Stimulated activated CD8-positive, alpha-beta memory T cell treated with anti-CD3 and anti-CD28 coated beads, Interleukin-4, amount 100 ng/mL, for 4 hours (primary cell): Measurements from ENCODE around the gene CALML4.
"Not testable (repeated sequence)": the region's sequence is repeated elsewhere in the genome, so short reads cannot be mapped to it uniquely, and the experiment has no call there.

Experiments
- DNase-seq, 2 donors: peaks; one replicate each; pipeline ENCODE4 v3.0.0-alpha.2; 2020; ENCODE audit warnings: low read depth in 2 of 2, low spot score in 1 of 2

Gene CALML4

DNA sequence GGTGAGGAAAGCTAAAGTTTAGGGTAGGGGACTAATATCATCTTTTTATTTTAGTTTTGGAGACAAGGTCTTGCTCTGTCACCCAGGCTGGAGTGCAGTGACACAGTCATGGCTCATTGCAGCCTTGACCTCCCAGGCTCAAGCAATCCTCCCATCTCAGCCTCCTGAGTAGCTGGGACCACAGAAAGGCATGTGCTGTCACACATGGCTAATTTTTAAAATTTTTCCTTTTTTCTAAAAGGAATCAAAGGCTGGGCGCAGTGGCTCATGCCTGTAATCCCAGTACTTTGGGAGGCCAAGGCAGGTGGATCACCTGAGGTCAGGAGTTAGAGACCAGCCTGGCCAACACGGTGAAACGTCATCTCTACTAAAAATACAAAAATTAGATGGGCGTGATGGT lies 20.3 kb upstream of the CALML4 start:
- not testable (repeated sequence) for DNase-seq

DNA sequence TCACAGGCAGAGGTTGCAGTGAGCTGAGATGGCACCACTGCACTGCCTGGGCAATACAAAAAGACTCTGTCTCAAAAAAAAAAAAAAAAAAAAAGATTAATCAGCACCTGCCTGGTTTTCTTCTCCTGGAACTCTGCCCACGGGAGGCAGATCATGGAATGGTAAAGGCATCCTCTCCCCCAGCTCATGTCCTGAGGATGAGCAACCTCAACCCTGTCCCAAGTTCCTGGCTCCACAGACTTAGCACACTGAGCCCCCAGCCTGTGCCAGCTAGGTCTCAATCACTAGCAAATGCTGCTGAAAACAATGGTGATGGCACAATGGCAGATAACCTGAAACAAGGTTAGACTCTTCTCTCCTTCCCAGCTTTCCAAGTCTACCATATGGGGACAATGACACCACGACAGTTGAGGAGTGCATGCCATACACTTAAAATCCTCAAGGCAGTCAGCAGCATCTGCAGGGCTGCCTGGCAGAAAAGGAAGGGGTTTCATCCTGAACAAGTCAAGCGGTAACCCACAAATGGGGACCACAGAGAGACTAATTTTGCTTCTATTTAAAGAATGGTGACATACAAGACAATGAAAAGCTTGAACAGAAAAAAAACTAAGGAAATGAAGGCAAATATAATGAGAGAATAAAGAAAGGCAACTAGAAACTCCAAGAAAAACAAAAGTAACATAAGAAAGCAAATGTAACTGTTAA lies 19.6 kb upstream of the CALML4 start:
- no peak for DNase-seq

DNA sequence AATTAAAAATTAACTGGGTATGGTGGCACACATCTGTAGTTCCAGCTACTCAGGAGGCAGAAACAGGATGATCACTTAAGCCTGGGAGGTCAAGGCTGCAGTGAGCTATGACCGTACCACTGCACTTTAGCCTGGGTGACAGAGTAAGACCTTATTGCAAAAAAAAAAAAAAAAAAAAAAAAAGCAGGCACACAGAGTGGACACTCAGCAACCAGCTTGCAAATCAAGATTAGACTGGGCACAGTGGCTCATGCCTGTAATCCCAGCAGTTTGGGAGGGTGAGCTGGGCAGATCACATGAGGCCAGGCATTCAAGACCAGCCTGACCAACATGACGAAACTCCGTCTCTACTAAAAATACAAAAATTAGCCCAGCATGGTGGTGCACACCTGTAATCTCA lies 19.0 kb upstream of the CALML4 start:
- DNase-seq: no peak

DNA sequence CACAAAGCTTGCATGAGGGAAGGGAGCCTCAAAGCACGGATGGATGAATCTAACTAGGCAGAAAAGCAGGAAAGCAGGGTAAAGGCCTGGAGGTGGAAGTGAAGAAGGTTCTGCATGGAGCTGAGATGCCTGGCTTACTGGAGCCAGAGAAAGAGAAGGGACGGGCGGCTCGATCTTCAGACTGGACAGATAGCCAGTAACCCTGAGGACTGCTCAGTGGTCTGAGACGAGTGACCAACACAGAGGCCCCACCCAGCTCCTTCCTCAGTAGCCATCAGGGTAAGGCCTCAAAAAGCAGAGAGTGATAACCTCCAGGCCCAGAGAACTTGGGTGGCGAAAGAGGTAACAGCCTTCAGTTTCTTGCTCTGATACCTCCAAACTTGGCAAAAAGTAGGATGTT lies 18.0 kb upstream of the CALML4 start:
- DNase-seq: no peak

DNA sequence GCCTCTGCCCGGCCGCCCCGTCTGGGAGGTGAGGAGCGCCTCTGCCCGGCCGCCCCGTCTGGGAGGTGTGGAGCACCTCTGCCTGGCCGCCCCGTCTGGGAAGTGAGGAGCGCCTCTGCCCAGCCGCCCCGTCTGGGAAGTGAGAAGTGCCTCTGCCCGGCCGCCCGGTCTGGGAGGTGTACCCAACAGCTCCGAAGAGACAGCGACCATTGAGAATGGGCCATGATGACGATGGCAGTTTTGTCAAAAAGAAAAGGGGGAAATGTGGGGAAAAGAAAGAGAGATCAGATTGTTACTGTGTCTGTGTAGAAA lies 17.3 kb upstream of the CALML4 start:
- DNase-seq: not testable (repeated sequence)

DNA sequence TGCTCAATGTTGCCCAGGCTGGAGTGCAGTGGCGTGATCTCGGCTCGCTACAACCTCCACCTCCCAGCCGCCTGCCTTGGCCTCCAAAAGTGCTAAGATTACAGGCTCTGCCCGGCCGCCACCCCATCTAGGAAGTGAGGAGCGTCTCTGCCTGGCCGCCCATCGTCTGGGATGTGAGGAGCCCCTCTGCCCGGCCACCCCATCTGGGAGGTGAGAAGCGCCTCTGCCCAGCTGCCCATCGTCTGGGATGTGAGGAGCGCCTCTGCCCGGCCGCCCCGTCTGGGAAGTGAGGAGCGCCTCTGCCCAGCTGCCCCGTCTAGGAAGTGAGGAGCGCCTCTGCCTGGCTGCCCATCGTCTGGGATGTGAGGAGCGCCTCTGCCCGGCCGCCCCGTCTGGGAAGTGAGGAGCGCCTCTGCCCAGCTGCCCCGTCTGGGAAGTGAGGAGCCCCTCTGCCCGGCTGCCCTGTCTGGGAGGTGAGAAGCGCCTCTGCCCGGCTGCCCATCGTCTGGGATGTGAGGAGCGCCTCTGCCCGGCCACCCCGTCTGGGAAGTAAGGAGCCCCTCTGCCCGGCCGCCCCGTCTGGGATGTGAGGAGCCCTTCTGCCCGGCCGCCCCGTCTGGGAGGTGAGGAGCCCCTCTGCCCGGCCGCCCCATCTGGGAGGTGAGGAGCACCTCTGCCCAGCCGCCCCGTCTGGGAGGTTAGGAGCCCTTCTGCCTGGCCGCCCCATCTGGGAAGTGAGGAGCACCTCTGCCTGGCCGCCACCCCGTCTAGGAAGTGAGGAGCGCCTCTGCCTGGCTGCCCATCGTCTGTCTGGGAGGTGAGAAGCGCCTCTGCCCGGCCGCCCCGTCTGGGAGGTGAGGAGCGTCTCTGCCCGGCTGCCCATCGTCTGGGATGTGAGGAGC lies 16.6 kb upstream of the CALML4 start:
- not testable (repeated sequence) for DNase-seq

DNA sequence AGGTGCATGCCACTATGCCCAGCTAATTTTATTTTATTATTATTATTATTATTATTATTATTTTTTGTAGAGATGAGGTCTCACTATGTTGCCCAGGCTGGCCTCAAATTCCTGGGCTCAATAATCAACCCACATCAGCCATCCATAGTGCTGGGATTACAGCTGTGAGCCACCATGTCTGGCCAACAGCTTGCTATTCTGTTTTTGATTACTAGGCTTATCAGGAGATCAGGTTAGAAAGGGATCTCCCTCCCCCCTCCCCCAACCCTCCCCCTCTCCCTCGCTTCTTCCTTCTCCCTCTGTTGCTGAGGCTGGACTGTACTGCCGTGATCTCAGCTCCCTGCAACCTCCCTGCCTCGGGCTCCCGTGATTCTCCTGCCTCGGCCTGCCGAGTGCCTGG lies 15.8 kb upstream of the CALML4 start:
- no peak for DNase-seq

DNA sequence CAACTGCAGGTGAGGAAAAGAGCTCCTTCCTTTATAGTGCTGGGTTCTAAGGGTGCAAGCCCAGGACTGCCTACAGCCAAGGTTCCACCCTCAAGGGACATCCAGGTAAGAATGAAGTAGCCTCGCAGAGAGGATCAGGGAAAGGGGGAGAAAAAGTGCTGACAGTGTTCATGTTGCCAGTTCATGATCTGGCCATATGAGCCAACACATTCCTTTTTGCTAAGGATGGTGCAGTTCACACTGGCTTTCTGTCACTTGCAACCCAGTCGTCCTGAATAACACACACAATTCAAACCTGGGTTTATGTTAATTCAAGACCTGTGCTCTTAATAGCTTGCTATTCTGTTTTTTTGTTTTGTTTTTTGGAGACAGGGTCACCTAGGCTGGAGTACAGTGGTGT lies 15.4 kb upstream of the CALML4 start:
- no peak for DNase-seq

DNA sequence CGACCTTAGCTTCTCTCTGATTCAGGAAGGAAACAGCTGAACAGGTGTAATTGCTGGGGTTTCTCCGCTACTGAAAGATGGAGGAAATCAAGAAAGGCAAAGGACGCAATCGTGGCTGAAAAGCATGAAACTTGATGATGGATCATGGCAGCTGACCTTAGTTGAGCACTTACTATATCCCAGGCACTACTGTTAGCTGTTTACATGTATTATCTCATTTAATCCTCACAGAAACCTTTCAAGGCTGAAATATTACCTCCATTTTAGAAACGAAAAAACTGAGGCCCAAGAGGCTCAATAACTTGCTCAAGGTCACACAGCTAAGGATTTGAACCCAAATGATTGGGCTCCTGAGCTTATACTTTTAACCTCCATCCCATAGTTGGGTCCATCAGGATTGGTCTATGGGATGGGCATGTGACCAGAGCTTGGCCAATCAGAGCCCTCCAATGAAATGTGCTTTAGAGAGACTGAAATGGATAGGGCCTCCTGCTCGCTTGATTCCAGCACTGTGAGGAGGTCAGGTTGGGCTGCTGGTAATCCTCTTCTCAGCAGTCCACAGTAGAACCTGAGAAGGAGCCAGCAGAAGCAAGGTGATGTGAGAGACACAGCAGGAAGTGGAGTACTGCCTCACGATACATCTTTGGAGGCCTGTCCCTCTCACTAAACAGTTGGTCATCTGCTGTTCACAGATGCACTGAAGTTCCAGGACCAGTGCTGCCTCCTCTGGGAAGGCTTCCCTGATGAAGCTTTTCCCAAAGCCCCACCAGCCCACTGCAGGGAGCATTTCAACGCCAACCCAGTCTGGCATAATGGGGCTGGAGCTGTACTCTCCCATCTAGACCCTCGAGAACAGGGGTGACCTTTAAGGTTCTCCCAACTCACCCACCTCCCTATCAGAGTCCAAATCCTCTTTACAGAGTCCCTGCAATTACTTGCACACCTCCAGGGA lies 14.0 kb upstream of the CALML4 start:
- DNase-seq: no peak

DNA sequence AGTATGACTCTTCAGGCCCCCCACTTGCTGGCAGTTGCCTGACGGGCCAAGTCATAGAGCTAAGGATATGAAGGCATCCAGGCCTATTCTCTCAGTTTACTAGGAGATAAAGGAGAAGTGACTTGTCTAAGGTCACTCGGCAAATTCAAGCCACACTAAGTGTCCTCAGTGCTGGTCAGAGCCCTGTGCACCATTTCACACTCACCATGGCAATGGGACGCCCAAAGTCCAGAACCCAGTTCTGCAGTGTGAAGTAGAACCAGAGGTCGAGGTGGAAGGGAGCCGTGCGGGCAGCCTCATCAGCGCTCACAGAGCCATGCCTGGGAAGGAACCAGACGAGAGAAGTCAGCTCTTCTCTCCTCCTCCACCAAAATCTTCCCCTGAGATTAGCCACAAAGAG lies 13.2 kb upstream of the CALML4 start:
- DNase-seq: no peak

DNA sequence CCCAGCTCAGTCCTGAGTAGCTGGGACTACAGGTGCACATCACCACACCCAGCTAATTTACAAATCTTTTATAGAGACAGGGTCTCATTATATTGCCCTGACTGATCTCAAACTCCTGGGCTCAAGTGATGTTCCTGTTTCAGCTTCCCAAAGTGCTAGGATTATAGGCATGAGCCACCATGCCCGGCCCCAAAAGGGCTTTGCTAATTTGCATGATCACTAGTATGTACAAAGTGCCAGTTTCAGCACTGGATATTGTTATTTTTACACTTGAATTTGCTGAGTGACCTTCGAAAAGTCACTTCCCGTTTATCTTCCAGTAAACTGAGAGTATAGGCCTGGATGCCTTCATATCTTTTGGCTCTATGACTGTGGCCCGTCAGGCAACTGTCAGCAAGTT lies 12.2 kb upstream of the CALML4 start:
- DNase-seq: no peak

DNA sequence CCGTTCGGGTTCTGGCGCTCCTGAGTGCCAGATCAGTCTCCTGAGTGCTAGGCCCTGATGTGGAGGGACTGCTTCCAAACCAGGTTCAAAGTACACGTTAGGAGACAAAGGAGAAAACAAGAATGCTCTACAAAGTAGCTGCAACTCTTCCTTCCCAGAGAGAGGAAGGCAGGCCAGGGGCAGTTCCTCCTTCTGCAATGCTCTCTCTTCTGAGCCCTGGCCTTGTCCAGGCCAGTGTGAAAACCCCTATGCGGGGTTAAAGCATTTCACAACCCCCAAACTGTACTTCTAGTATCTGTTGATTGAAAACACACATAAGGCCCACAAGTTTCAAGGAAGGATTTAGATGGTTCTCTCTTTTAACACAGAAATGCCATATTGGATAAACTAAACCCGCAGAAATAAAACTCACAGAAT lies 9.7 kb upstream of the CALML4 start:
- DNase-seq: no peak

DNA sequence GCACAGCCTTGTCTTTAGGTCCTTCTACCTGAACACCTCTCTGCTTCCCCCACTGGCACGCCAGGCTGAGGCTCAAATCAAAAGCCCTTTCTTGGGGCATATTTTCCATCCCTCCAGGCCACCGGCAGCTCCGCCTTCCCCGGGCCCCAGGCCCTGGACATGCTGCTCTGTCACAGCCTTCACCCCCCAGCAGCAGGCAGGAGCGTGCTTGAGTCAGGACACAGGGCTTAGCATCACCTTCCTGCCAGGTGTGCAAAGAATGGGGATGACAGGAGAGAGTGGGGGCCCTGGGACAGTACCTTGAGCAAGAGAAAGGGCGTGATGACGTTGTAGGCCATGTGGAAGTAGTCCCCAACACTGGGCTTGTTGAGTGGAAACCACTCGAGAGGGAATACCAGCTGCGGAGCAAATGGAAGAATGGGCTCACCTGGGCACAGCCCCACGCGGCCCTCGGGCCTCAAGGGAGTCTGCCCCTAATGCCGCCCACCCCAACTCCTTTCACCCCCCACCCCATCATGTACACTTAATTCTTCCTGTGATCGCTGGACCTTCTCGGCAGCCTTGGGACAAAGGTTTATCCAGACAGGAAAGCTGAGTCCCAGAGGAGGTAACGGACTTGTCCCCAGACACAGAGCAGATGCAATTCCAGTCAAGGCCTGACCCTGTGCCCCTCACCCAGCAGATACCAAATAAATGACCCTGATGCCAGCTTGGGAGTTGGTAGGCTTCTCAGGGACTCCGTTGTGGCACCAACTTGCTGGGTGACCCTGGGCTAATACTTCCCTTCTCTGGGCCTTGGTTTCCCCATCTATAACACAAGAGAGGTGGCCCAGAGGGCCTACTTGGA lies 9.1 kb upstream of the CALML4 start:
- no peak for DNase-seq

DNA sequence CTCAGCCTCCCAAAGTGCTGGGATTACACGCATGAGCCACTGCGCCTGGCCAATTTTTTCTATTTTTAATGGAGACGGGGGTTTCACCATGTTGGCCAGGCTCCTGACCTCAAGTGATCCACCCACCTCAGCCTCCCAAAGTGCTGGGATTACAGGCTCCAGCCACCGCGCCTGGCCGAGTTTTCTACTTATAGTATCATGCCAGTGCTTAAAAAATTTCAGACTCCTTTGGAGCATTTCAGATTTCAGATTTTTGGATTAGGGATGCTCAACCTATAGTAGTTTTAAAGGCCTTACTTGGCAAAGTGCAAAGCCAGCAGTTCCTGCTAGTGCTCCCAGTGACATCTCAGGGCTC lies 8.3 kb upstream of the CALML4 start:
- not testable (repeated sequence) for DNase-seq

DNA sequence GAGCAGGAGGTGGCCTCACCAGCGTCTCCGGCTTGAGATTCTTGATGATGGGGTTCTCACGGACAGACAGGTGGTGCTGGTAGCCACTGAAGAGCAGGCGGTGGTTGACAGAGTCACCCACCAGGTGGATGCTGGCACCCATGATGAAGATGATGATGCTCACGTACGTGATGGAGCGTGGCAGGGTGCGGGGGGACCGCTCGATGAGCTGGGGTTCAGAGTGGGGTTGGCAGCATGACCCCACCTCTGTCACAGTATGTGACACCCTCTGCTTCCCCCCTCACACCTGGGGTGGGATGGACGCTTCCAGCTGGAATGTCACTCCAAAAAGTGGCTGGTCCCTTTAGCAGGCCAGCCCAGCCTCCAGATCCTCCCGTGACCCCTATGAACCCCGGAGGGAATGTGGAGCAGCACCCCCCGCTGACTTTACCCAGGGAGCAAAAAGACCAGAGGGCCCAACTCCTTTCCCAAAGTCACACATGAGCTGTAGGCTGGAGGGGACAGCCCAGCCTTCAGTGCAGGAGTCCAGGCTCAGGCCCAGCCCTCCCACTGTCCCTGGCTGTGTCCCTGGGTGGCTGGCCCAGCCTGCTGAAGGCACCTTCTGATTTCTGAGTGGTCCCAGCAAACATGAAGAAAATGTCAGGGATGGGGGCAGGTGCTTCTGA lies 6.7 kb upstream of the CALML4 start:
- no peak for DNase-seq

DNA sequence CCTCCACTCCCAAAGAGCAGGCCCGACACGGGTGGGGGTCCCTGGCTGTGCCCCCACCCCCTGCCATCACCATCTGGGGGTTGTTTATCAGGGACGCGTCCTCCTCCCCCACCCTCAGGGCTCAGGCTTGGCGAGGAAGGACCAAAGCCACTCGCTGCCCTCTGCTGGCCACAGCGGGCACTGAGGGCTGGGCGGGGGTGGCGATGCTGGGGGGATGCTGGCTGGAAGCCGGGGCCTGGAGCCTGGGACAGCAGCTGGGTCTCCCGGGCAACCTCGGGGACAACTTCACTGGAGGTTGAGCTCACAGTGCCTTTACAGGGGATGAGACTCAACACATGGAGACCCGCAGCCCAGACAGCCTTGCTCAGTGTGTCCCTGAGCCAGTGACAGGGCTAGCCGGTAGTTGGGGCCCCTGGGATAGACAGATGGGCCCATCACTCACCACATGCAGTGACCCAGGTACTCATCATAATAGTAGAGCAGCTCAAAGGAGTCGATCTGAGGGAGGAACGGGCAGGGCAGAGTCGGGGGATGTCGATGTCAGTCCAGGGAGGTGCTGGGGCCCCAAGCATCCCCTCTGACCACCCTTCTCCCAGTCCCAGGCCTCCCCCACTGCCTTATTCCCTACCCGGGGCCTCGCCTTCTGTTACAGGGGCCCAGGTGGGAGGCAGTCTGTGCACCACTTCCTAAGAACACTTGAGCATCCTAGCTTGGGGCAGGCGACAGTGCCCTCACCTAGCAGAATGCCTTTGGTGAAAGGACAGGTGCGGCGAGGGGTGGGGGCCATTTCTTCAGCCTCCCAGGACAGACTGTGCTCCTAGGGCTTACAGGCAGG lies 5.9 kb upstream of the CALML4 start:
- peak in 1 of 2 donors; percentile 16 for DNase-seq

DNA sequence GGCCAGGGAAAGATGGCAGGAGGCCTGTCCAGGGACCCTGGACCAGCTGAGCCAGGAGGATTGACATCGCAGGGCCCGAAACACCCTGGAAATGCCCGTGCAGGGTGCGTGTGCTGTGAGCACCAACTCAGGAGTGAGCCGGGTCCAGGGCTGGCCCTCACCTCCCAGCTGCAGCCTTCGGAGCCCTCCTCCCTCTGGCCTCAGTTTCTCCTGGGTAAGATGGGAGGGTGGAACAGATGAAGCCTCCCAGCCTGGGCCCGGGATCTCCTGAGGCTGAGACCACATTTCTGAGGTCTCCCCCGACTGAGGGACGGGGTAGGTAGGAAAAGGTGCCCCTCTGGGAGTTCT lies 5.3 kb upstream of the CALML4 start:
- DNase-seq: no peak

DNA sequence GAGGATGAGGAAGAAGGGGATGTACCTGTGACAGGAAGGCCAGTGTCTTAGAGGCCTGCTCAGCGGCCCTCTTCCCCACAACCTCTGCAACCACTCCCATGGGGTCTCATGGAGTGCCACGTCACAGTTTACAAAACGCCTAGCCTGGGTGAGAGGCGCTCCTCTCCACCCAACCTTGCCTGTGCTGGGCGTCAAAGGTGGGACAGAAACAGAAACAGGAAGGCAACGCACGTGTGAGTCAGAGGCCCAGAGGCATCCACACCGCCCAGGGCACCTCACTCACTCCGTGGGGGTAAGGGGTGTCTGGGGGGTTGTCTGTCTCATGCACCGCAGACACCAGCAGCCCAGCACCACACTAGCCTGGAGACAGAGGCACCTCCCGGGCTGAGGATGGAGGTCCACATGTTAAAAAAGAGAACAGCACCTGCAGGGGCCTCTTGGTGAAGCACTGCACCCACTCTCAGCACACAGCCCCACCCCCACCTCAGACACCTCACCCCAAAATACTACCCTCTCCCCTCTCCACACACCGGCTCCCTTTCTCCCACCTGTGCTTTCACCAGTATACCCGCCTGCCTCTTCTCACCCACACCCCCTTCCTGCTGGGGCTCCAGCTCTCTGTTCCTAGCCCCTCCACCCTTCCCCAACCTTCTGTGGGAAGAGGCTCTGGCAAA lies 4.7 kb upstream of the CALML4 start:
- peak; percentile 15 to 32 for DNase-seq

DNA sequence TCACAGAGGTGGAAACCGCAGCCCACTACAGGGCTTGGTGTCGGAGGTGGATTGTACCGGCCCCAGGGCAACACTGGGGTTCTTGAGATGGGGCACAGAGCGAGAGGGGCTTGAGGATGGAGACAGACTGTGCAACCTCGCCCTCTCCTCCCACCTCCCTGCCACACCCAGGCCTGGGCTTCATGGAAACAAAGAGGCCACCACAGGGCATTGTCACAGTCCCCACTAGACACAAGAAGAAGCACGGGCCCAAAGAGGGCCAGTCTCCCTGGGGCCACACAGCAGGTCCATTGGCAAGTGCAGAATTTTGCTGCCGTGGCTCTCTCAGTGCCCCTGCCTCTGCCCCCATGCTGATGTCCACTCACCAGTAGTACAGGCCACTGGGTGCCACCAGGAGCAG lies 4.1 kb upstream of the CALML4 start:
- DNase-seq: no peak
